Activated CD4-positive, alpha-beta T cell treated with anti-CD3 and anti-CD28 coated beads, Interleukin-2, amount 10 ng/mL, durations not matched to agents 24 days and 14 days (primary cell): ENCODE results near the gene DLG3. TPM values are rescaled to one million over a fixed set of nuclear protein-coding genes. Genes with fewer than 3 reads are reported as not detected.
A peak's percentile ranks its signal among the peaks of the same experiment; 100 is the strongest.
"Not testable (repeated sequence)": the region's sequence is repeated elsewhere in the genome, so short reads cannot be mapped to it uniquely, and the experiment has no call there.

ENCODE experiments used
- DNase-seq: peaks from one replicate; pipeline ENCODE4 v3.0.0; 2022
- H3K27ac Mint-ChIP-seq: one replicate; pipeline ENCODE4 v1.8.0; 2022; ENCODE audit warnings: mild to moderate bottlenecking, mixed read lengths
- H3K27me3 Mint-ChIP-seq: one replicate; pipeline ENCODE4 v1.8.0; 2022; ENCODE audit warnings: mixed read lengths
- H3K36me3 Mint-ChIP-seq: one replicate; pipeline ENCODE4 v1.8.0; 2022; ENCODE audit warnings: low read depth, mild to moderate bottlenecking, mixed read lengths
- H3K4me1 Mint-ChIP-seq: one replicate; pipeline ENCODE4 v1.8.0; 2021; ENCODE audit warnings: mixed read lengths
- H3K4me3 Mint-ChIP-seq: one replicate; pipeline ENCODE4 v1.8.0; 2022; ENCODE audit warnings: mild to moderate bottlenecking, moderate library complexity, mixed read lengths
- H3K9me3 Mint-ChIP-seq: one replicate; pipeline ENCODE4 v1.8.0; 2021; ENCODE audit warnings: mixed read lengths
- intact Hi-C: fragments of 100-400 bp; cut with micrococcal nuclease; formaldehyde crosslinking; loops from one replicate; pipeline ENCODE4 v1.15.1; 2023
- total RNA-seq: library from RNA; stranded (reverse); gene quantifications from 2 replicates; pipeline ENCODE4 v1.2.3, GENCODE V29; 2022

DLG3 gene
- total RNA-seq, 1 donor from 2014 or later = 31.9 TPM

GRCh38 chrX:70496491-70496890 is 51.9 kb downstream of the DLG3 start:
- Mint-ChIP-seq H3K36me3 (peaks cover 45% of the 10 kb centered on the region), H3K4me3 (no peak overlapping the region), H3K9me3 (no peaks in the 10 kb centered on the region), H3K4me1 (peaks cover 11% of the 10 kb centered on the region), H3K27me3 (no peaks in the 10 kb centered on the region), H3K27ac (no peak overlapping the region)
- intact Hi-C loops = no loop called here
- DNase-seq = no peak

GRCh38 chrX:70497026-70497425 is 52.4 kb downstream of the DLG3 start:
- Mint-ChIP-seq H3K36me3 (peaks cover 41% of the 10 kb centered on the region), H3K27me3 (no peaks in the 10 kb centered on the region), H3K27ac (no peak overlapping the region), H3K4me1 (peaks cover 5% of the 10 kb centered on the region), H3K9me3 (no peaks in the 10 kb centered on the region), H3K4me3 (no peak overlapping the region)
- no peak for DNase-seq
- intact Hi-C loops = no loop called here

- peaks cover 34% of the 10 kb centered on the region for H3K36me3 Mint-ChIP-seq
Observed at GRCh38 chrX:70498129-70498528, 53.5 kb downstream of the DLG3 start.

GRCh38 chrX:70500826-70501225 is 56.2 kb downstream of the DLG3 start:
- Mint-ChIP-seq H3K4me3 (no peak overlapping the region), H3K9me3 (no peaks in the 10 kb centered on the region), H3K27ac (no peak overlapping the region), H3K27me3 (no peaks in the 10 kb centered on the region), H3K4me1 (peaks cover 12% of the 10 kb centered on the region), H3K36me3 (peaks cover 30% of the 10 kb centered on the region)
- DNase-seq = no peak
- intact Hi-C loops = loop anchor here (10.0 kb wide), 1 partner anchor 94 kb away; no protein-coding TSS in a partner anchor

More at GRCh38 chrX:70498129-70498528, 53.5 kb downstream of the DLG3 start:
- Mint-ChIP-seq H3K4me1 (peaks cover 3% of the 10 kb centered on the region), H3K27me3 (no peaks in the 10 kb centered on the region), H3K9me3 (no peaks in the 10 kb centered on the region), H3K27ac (no peak overlapping the region), H3K4me3 (no peak overlapping the region)
- intact Hi-C loops = no loop called here
- DNase-seq = no peak

GRCh38 chrX:70504772-70505450 is 60.3 kb downstream of the DLG3 start:
- peak; percentile 62 for DNase-seq
- peaks cover 6% of the 10 kb centered on the region for H3K9me3 Mint-ChIP-seq
- intact Hi-C loops = loop anchor here (1.0 to 10.0 kb wide), 3 partner anchors 49 to 167 kb away; no protein-coding TSS in a partner anchor
- H3K27me3 Mint-ChIP-seq = no peaks in the 10 kb centered on the region
- H3K36me3 Mint-ChIP-seq = peaks cover 18% of the 10 kb centered on the region
- H3K27ac Mint-ChIP-seq = peak overlapping the region; percentile 74
- peaks cover 35% of the 10 kb centered on the region for H3K4me1 Mint-ChIP-seq
- H3K4me3 Mint-ChIP-seq = peak overlapping the region; percentile 28

GRCh38 chrX:70505451-70505841 is 60.8 kb downstream of the DLG3 start:
- no peak for DNase-seq
- Mint-ChIP-seq H3K27me3 (no peaks in the 10 kb centered on the region), H3K36me3 (peaks cover 16% of the 10 kb centered on the region), H3K4me3 (peak overlapping the region; percentile 28), H3K9me3 (peaks cover 6% of the 10 kb centered on the region), H3K4me1 (peaks cover 35% of the 10 kb centered on the region), H3K27ac (peak overlapping the region; percentile 74)
- intact Hi-C loops = loop anchor here (5.0 to 10.0 kb wide), 2 partner anchors 89 to 167 kb away; no protein-coding TSS in a partner anchor

GRCh38 chrX:70508296-70508911 is 63.8 kb downstream of the DLG3 start:
- Mint-ChIP-seq H3K4me3 (peak overlapping the region; percentile 72), H3K27me3 (no peaks in the 10 kb centered on the region), H3K4me1 (peaks cover 35% of the 10 kb centered on the region), H3K27ac (peak overlapping the region; percentile 85), H3K36me3 (peaks cover 9% of the 10 kb centered on the region), H3K9me3 (peaks cover 9% of the 10 kb centered on the region)
- DNase-seq = peak; percentile 57
- intact Hi-C loops = loop anchor here (5.0 to 10.0 kb wide), 2 partner anchors 86 to 164 kb away; no protein-coding TSS in a partner anchor

GRCh38 chrX:70509078-70509477 is 64.4 kb downstream of the DLG3 start:
- Mint-ChIP-seq H3K27me3 (peaks cover 2% of the 10 kb centered on the region), H3K4me3 (no peak overlapping the region), H3K36me3 (peaks cover 9% of the 10 kb centered on the region), H3K9me3 (peaks cover 9% of the 10 kb centered on the region), H3K4me1 (peaks cover 35% of the 10 kb centered on the region), H3K27ac (peak overlapping the region; percentile 85)
- DNase-seq = no peak
- intact Hi-C loops = loop anchor here (5.0 to 10.0 kb wide), 2 partner anchors 86 to 163 kb away; no protein-coding TSS in a partner anchor

- H3K9me3 Mint-ChIP-seq = peaks cover 11% of the 10 kb centered on the region
- H3K36me3 Mint-ChIP-seq, DNase-seq, intact Hi-C loops, H3K4me1 Mint-ChIP-seq, H3K4me3 Mint-ChIP-seq, H3K27ac Mint-ChIP-seq: not testable (repeated sequence)
- H3K27me3 Mint-ChIP-seq = peaks cover 17% of the 10 kb centered on the region
Observed at GRCh38 chrX:70515270-70515669, 70.6 kb downstream of the DLG3 start.

GRCh38 chrX:70515692-70516091 is 71.1 kb downstream of the DLG3 start:
- intact Hi-C loops, H3K36me3 Mint-ChIP-seq, DNase-seq, H3K4me3 Mint-ChIP-seq, H3K4me1 Mint-ChIP-seq, H3K27ac Mint-ChIP-seq: not testable (repeated sequence)
- Mint-ChIP-seq H3K9me3 (peaks cover 11% of the 10 kb centered on the region), H3K27me3 (peaks cover 17% of the 10 kb centered on the region)

GRCh38 chrX:70525733-70526132 is 81.1 kb downstream of the DLG3 start:
- Mint-ChIP-seq H3K27me3 (no peaks in the 10 kb centered on the region), H3K9me3 (no peaks in the 10 kb centered on the region), H3K27ac (no peak overlapping the region), H3K4me3 (no peak overlapping the region), H3K4me1 (peaks cover 8% of the 10 kb centered on the region), H3K36me3 (no peaks in the 10 kb centered on the region)
- intact Hi-C loops = no loop called here
- DNase-seq = no peak

GRCh38 chrX:70527053-70527452 is 82.4 kb downstream of the DLG3 start:
- H3K4me1 Mint-ChIP-seq = peaks cover 8% of the 10 kb centered on the region
- H3K27ac Mint-ChIP-seq = no peak overlapping the region
- no peak overlapping the region for H3K4me3 Mint-ChIP-seq
- no peaks in the 10 kb centered on the region for H3K27me3 Mint-ChIP-seq
- no peaks in the 10 kb centered on the region for H3K36me3 Mint-ChIP-seq
- no peaks in the 10 kb centered on the region for H3K9me3 Mint-ChIP-seq
- DNase-seq = no peak
- intact Hi-C loops = no loop called here

- Mint-ChIP-seq H3K27me3 (no peaks in the 10 kb centered on the region), H3K4me1 (peaks cover 8% of the 10 kb centered on the region), H3K9me3 (no peaks in the 10 kb centered on the region), H3K4me3 (no peak overlapping the region), H3K36me3 (no peaks in the 10 kb centered on the region), H3K27ac (no peak overlapping the region)
- no peak for DNase-seq
- intact Hi-C loops = no loop called here
Observed at GRCh38 chrX:70527610-70528345, 83.1 kb downstream of the DLG3 start.

GRCh38 chrX:70535198-70535597 is 90.6 kb downstream of the DLG3 start:
- intact Hi-C loops = no loop called here
- DNase-seq = no peak
- Mint-ChIP-seq H3K4me1 (no peaks in the 10 kb centered on the region), H3K27ac (no peak overlapping the region), H3K4me3 (no peak overlapping the region), H3K36me3 (no peaks in the 10 kb centered on the region), H3K27me3 (peaks cover 15% of the 10 kb centered on the region), H3K9me3 (peaks cover 6% of the 10 kb centered on the region)
